Activated CD4-positive, alpha-beta T cell treated with anti-CD3 and anti-CD28 coated beads, Interleukin-2, amount 50 U/mL, for 4 hours (primary cell): ENCODE measurements around the gene ADGRF5.

Experiments used
- DNase-seq, 2 experiments: peaks; one replicate each; pipeline ENCODE4 v3.0.0-alpha.2; 2020

The ADGRF5 gene

GRCh38 chr6:46819561-46819960 is 102.2 kb downstream of the ADGRF5 start:
- no peak for DNase-seq

GRCh38 chr6:46816626-46817025 is 105.1 kb downstream of the ADGRF5 start:
- DNase-seq, result no peak

- no peak for DNase-seq
Observed at GRCh38 chr6:46815130-46815529, 106.6 kb downstream of the ADGRF5 start.

GRCh38 chr6:46808806-46809205 is 112.9 kb downstream of the ADGRF5 start:
- no peak for DNase-seq
